Kidney epithelial cell (primary cell): ENCODE data around the gene ABLIM2. TPM values are rescaled to one million over a fixed set of nuclear protein-coding genes. Genes with fewer than 3 reads are reported as not detected.

Source experiments
- DNase-seq: peaks from one replicate; pipeline ENCODE4 v3.0.0-alpha.2; 2010; ENCODE audit warnings: low read depth
- H3K27me3 ChIP-seq: 2 replicates; pipeline ENCODE4 v1.6.0; 2011; ENCODE audit warnings: low read length; ENCODE audit not compliant: control insufficient read depth, insufficient read depth
- H3K36me3 ChIP-seq: 2 replicates; pipeline ENCODE4 v1.5.1; 2011; ENCODE audit warnings: low read length; ENCODE audit not compliant: control insufficient read depth, insufficient read depth
- H3K4me3 ChIP-seq: 2 replicates; pipeline ENCODE4 v1.5.1; 2011; ENCODE audit warnings: low read depth, mild to moderate bottlenecking, control low read depth, low read length
- total RNA-seq: library from RNA; depleted of rRNA; stranded (reverse); fragments of >200 nt; gene quantifications from 2 replicates; pipeline ENCODE4 v1.2.3, GENCODE V29; 2015
- TF ChIP-seq, protein P1 (sequence below): IDR thresholded peaks from 2 replicates; pipeline ENCODE4 v1.5.1; 2011; ENCODE audit warnings: mild to moderate bottlenecking, moderate library complexity, low read length, control low read depth, inconsistent platforms; ENCODE audit not compliant: insufficient read depth, poor library complexity, severe bottlenecking

Gene ABLIM2
- total RNA-seq, 1 donor from 2014 or later = 1.3 TPM

DNA sequence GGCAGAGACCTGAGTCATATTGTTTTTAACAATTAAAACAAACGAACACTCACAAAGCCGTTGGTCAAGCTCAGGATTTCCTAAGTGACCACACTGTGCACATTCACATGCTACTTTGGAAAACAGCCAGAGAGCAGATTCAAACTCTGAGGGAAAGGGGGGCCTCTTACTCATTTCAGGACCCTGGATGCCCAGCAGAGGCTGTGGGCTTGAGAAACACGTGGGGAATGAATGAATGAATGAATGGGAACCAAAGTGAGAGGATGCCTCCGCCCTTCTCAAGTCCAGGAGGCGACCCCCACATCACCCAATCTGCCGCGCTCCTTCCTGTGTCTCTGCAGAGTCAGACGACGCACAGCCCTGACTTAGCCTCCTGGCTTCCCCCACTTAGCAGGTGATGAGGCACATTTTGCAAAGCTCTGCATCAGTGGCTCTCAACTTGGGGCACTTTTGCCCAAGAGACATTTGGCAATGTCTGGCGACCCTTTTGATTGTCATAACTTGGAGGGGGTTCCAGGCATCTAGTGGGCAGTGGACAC is 76.0 kb downstream of the ABLIM2 start:
- DNase-seq = no peak
- H3K4me3 ChIP-seq = no peak overlapping the region
- no peaks in the 10 kb centered on the region for H3K36me3 ChIP-seq
- H3K27me3 ChIP-seq = peaks cover 3% of the 10 kb centered on the region
- TF ChIP-seq, protein P1, sequence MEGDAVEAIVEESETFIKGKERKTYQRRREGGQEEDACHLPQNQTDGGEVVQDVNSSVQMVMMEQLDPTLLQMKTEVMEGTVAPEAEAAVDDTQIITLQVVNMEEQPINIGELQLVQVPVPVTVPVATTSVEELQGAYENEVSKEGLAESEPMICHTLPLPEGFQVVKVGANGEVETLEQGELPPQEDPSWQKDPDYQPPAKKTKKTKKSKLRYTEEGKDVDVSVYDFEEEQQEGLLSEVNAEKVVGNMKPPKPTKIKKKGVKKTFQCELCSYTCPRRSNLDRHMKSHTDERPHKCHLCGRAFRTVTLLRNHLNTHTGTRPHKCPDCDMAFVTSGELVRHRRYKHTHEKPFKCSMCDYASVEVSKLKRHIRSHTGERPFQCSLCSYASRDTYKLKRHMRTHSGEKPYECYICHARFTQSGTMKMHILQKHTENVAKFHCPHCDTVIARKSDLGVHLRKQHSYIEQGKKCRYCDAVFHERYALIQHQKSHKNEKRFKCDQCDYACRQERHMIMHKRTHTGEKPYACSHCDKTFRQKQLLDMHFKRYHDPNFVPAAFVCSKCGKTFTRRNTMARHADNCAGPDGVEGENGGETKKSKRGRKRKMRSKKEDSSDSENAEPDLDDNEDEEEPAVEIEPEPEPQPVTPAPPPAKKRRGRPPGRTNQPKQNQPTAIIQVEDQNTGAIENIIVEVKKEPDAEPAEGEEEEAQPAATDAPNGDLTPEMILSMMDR = no peak

GRCh38 chr4:8081621-8082516 is 76.7 kb downstream of the ABLIM2 start:
- no peak for DNase-seq
- TF ChIP-seq, protein P1 = no peak

DNA sequence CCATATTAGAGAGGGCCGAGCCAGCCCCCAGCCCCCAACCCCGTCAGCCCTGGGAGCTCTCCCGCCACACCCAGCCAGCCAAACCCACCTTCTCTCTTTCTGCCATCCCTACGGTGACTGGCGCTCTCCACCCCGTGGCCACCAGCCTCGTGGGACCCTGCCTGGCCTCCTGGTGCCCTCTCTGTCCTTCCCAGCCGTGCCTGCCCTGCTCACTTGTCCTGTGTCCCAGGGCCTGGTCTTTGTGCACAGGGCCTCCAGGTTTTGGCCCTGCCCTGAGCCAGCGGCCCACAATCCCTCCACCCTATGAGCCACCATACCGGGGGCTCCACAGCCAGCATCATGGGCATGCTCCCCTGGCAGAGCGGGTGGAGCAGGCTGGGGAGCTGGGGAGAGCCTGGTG is 77.4 kb downstream of the ABLIM2 start:
- no peak overlapping the region for H3K4me3 ChIP-seq
- H3K27me3 ChIP-seq = no peaks in the 10 kb centered on the region
- TF ChIP-seq, protein P1 = no peak
- no peaks in the 10 kb centered on the region for H3K36me3 ChIP-seq
- DNase-seq = no peak

More at GRCh38 chr4:8081621-8082516, 76.7 kb downstream of the ABLIM2 start:
- Histone ChIP-seq H3K4me3 (no peak overlapping the region), H3K36me3 (no peaks in the 10 kb centered on the region), H3K27me3 (no peaks in the 10 kb centered on the region)

GRCh38 chr4:8080754-8081065 is 77.9 kb downstream of the ABLIM2 start:
- Histone ChIP-seq H3K27me3 (no peaks in the 10 kb centered on the region), H3K4me3 (no peak overlapping the region), H3K36me3 (no peaks in the 10 kb centered on the region)
- TF ChIP-seq, protein P1 = no peak
- DNase-seq = no peak

DNA sequence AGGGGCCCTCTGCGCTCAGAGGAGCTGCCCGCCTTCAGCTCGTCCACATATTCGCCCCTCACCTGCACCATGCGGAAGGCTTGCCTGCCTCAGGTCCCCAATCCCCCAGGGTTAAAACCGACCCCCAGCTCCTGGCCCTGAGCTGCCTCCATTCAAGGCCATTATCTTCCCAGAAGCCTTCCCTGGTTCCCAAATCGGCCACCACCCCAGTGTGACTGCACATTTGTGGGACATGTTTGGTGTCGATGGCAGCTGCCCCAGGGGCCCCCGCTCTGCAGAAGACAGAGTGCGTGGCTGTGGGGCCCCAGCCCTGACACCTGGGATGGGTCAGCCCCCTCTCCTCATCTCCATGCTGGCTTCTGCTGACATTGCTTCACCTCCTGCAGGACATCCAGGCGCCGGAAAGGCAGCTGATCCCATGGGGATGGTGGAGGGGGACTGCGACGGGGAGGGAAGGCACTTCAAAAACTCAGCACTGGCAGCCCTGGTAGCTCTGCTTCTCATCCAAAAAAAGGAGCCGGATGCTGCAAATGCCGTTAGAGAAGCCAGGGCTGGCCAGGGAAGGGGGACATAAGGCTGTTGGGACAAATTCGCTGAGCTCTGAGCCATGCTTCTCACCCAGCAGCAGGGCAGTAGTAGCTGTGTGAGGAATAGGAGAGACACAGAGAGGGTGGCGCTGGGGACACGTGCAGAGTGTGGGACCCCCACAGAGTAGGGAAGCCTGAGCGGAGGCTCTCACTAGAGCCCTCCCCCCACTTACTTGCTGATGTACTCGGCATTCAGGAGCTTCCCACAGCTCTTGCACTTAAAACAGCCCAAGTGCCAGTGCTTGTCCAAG is 78.5 kb downstream of the ABLIM2 start:
- H3K4me3 ChIP-seq = no peak overlapping the region
- no peak for DNase-seq
- H3K27me3 ChIP-seq = no peaks in the 10 kb centered on the region
- TF ChIP-seq, protein P1 = no peak
- H3K36me3 ChIP-seq = no peaks in the 10 kb centered on the region
